ENCODE data around the gene INHBE.

DNA sequence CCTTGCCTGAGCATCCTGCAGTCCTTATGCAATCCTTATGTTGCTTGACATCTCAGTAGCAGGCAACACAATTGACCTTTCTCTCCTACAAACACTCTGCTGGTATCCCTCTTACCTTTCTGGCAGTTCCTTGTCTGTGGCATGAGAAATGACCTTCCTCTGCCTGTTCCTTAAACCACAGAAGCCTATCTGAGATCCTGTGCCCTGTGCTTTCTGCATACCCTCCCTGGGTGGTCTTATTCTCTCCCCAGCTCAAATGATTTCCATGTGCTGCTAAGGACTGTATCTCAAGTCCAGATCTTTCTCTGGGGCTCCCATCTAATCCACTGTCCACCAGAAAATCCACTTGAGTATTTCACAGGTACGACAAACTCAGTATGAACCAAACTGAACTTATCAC, 26.6 kb downstream of the INHBE start:
- TF ChIP-seq, protein P1, sequence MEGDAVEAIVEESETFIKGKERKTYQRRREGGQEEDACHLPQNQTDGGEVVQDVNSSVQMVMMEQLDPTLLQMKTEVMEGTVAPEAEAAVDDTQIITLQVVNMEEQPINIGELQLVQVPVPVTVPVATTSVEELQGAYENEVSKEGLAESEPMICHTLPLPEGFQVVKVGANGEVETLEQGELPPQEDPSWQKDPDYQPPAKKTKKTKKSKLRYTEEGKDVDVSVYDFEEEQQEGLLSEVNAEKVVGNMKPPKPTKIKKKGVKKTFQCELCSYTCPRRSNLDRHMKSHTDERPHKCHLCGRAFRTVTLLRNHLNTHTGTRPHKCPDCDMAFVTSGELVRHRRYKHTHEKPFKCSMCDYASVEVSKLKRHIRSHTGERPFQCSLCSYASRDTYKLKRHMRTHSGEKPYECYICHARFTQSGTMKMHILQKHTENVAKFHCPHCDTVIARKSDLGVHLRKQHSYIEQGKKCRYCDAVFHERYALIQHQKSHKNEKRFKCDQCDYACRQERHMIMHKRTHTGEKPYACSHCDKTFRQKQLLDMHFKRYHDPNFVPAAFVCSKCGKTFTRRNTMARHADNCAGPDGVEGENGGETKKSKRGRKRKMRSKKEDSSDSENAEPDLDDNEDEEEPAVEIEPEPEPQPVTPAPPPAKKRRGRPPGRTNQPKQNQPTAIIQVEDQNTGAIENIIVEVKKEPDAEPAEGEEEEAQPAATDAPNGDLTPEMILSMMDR (IDR thresholded peaks at IDR 0.05; ENCODE audit: borderline replicate concordance, extremely low read depth, low read length, poor library complexity, severe bottlenecking): no peak
- no peak for TF ChIP-seq EZH2 (IDR thresholded peaks at IDR 0.05; ENCODE audit: borderline replicate concordance, low read depth, low read length, severe bottlenecking)
